ENCODE data around the gene KAZALD1.

Gene KAZALD1

GRCh38 chr10:101061624-101062231, at the start of gene KAZALD1:
Gene KAZALD1, plus strand, starts transcription at chr10:101061989. Its CDS starts 604 bp downstream, at chr10:101062593.
- Histone ChIP-seq H3K4me3 (ENCODE audit: low read depth, low read length) (peak within 1 kb of the TSS; percentile 91), H3K9me3 (ENCODE audit: control insufficient read depth, insufficient read depth, low read depth, low read length) (no peaks in the 10 kb centered on the region), H3K27ac (ENCODE audit: extremely low read depth, low read depth, low read length) (peak within 1 kb of the TSS; percentile 97), H3K4me1 (ENCODE audit: control insufficient read depth, insufficient read depth, low read length) (peaks cover 22% of the 10 kb centered on the region), H3K36me3 (ENCODE audit: control insufficient read depth in 2 of 2, insufficient read depth in 1 of 2, low read length in 2 of 2) (peaks cover 7 to 8% of the 10 kb centered on the region in 2 experiments; a peak in 2 of 3 replicates)
- TF ChIP-seq ZNF335 (tag by site-specific recombination; conservative IDR thresholded peaks at IDR 0.05) = peak; percentile 78
- TF ChIP-seq ZNF157 (tag by site-specific recombination; IDR thresholded peaks at IDR 0.05) = no peak
- TF ChIP-seq GLI4 (tag by site-specific recombination; IDR thresholded peaks at IDR 0.05) = 0 out of 2 replicates have a peak, but pooled peaks have one; percentile 7
- TF ChIP-seq IKZF3 (tag by site-specific recombination; IDR thresholded peaks at IDR 0.05) = peak; percentile 61
- no peak for TF ChIP-seq MEIS1 (CRISPR knock-in tag; IDR thresholded peaks at IDR 0.05; ENCODE audit: borderline replicate concordance)
- no peak for TF ChIP-seq ZNF571 (tag by site-specific recombination; IDR thresholded peaks at IDR 0.05)
- 0 out of 2 replicates have a peak, but pooled peaks have one; percentile 10 for TF ChIP-seq ZNF600 (tag by site-specific recombination; IDR thresholded peaks at IDR 0.05)
- no peak for TF ChIP-seq ZNF362 (tag by site-specific recombination; IDR thresholded peaks at IDR 0.05)
- TF ChIP-seq ZNF692 (tag by site-specific recombination; IDR thresholded peaks at IDR 0.05) = peak; percentile 35; the same call in 1 of the 2 replicates
- 0 out of 2 replicates have a peak, but pooled peaks have one; percentile 4 for TF ChIP-seq SP7 (tag by site-specific recombination; IDR thresholded peaks at IDR 0.05)
- TF ChIP-seq ZNF398 (tag by site-specific recombination; IDR thresholded peaks at IDR 0.05) = peak; percentile 92
- TF ChIP-seq ZBTB20 (tag by site-specific recombination; IDR thresholded peaks at IDR 0.05) = peak; percentile 64; the same call in 1 of the 2 replicates
- TF ChIP-seq ZNF521 (tag by site-specific recombination; IDR thresholded peaks at IDR 0.05) = no peak
- TF ChIP-seq ZFHX2 (tag by site-specific recombination; conservative IDR thresholded peaks at IDR 0.05) = peak; percentile 94
- peak; percentile 42 for TF ChIP-seq SP3 (tag by site-specific recombination; IDR thresholded peaks at IDR 0.05)
- 0 out of 2 replicates have a peak, but pooled peaks have one; percentile 0 for TF ChIP-seq SCRT2 (tag by site-specific recombination; IDR thresholded peaks at IDR 0.05)
- 0 out of 2 replicates have a peak, but pooled peaks have one; percentile 33 for TF ChIP-seq WT1 (tag by site-specific recombination; IDR thresholded peaks at IDR 0.05)
- TF ChIP-seq ZNF138 (tag by site-specific recombination; IDR thresholded peaks at IDR 0.05; ENCODE audit: borderline replicate concordance) = no peak
- TF ChIP-seq EGR2 (tag by site-specific recombination; IDR thresholded peaks at IDR 0.05; ENCODE audit: low read depth) = peak; percentile 90
- ChIA-PET POLR2A (interaction anchor here (0.5 to 2.3 kb wide), 14 partner anchors 10 to 635 kb away, joined by 3 to 32 read pairs (median 4); partner anchors contain the start of genes PDZD7 and SFXN3), CTCF (interaction anchor here (0.6 to 5.8 kb wide), 9 partner anchors 12 to 153 kb away, joined by 3 to 112 read pairs (median 6); no protein-coding TSS in a partner anchor)

All from HEK293 (cell line).